ENCODE data around the gene HNRNPA2B1.

Gene HNRNPA2B1

DNA sequence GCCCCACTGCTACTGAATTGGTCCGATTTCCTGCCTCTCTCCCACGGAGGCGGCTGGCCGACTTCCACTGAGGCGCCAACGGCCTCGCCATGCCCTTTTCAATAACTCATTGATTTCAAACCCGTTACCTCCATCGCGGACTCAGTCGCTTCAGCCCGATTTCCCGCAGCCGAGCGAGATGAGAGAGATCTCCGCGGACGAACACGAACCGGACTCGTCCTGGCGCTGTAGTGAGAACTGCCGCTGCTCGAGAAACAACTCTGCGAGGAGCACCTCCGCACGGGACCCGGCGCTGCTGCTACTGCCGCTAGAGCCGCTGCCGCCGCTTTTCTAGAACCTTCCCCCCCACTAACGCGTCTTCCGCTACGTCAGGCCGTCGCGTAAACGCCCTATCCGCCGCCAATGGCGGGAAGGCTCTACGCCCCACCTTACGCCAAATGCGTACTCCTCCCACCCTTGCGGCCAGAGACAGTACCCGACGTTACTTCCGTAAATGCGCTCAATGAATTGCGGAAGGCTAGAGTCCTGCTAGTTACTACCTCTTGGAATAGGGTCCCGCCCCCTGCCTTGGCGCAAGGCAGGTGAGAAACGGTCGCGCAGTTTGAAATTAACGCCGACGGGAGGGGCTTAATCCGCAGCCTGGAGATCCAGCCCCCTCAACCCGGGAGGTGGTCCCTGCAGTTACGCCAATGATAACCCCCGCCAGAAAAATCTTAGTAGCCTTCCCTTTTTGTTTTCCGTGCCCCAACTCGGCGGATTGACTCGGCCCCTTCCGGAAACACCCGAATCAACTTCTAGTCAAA lies at the start of gene HNRNPA2B1:
TSS of gene HNRNPA2B1 (minus strand) at position 303 of the 803 bp plus-strand sequence. CDS start at position 134, 169 bp downstream.
- H3K27ac ChIP-seq, result peak within 1 kb of the TSS; percentile 95
- peak; percentile 88 for DNase-seq (ENCODE audit: low read depth, low spot score)

DNA sequence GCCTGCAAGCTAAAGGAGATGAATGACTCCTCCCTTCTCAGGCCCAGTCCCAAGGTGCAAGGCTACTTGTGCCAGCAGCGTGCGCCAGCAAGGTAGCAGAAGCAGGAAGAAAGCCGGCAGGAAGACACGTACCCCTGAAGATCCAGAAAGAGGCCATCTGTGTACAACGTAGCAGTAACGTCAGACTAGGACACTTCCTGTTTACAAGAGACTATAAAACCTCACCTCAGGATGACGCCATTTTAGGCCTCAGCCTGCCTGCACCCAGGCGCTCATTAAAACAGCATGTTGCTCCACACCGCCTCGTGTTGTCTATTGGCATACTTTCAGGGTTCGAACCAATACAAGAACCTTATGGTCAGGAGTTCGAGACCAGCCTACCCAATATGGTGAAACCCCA lies 49.7 kb upstream of the HNRNPA2B1 start:
- no peak for DNase-seq (ENCODE audit: low read depth, low spot score)
- H3K27ac ChIP-seq, result no peak overlapping the region

DNA sequence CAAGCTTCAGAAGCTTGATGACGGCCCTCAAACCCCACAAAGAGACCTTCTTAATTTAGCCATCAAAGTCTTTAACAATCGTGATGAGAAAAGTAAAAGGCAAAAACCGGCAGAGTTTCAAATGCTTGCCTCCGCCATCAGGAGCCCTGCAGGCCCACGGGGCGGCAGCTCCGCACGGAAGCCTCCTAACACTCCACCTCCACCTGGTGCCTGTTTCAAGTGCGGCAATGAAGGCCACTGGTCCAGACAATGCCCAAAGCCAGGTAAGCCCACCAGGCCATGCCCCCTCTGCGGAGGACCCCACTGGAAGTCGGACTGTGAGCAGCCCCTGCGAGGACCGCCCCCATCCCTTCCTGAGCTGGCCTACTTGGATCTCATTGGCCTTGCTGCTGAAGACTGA lies 44.6 kb upstream of the HNRNPA2B1 start:
- no peak for DNase-seq (ENCODE audit: low read depth, low spot score)
- H3K27ac ChIP-seq, result no peak overlapping the region

DNA sequence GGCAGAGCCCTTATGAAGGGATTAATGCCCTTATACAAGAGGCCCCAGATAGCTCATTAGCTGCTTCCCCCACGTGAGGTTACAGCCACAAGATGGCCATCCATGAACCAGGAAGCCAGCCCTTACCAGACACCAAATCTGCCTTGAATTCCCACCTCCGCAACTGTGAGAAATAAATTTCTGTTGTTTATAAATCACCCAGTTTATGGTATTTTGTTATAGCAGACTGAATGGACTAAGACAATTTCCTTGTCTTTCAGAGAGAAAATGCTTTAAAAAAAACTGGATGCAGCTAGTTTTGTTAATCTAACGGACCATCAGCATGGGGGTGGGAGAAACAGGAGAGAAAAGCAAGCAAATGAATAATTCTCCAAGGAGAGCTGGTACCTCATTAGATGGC lies 37.5 kb upstream of the HNRNPA2B1 start:
- H3K27ac ChIP-seq, result no peak overlapping the region
- no peak for DNase-seq (ENCODE audit: low read depth, low spot score)

DNA sequence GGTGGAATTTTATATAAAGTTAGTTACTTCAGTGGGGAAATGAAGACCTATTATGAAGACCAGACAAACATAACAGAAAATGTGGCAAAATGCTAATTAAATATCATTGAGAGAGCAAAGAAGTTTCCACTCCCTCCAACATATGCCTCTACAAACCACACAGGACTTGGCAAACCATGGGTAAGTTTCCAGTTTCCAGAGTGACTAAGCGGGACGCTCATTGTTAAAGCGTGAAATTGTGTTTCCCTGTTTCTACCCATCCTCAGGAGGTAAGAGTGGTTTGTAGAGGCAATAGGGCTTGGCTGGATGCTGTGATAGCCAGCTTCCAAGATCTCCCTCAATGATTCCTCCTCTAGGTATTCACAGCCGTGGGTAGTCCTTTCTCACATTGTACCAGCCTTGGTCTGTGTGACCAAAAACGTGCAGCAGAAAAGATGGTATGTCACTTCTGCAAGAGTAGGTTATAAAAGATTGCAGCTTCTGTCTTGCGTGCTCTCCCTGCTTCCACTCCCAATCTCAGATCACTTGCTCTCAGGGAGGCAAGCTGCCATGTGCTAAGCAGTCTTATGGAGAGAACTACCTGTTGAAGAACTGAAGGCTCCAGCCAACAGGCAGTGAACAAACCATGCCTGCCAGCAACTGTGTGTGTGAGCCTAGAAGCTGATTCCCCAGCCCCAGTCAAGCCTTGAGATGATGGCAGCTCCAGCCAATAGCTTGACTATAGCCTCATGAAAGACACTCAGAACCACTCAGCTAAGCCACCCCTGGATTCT lies 36.7 kb upstream of the HNRNPA2B1 start:
- no peak for DNase-seq (ENCODE audit: low read depth, low spot score)

DNA sequence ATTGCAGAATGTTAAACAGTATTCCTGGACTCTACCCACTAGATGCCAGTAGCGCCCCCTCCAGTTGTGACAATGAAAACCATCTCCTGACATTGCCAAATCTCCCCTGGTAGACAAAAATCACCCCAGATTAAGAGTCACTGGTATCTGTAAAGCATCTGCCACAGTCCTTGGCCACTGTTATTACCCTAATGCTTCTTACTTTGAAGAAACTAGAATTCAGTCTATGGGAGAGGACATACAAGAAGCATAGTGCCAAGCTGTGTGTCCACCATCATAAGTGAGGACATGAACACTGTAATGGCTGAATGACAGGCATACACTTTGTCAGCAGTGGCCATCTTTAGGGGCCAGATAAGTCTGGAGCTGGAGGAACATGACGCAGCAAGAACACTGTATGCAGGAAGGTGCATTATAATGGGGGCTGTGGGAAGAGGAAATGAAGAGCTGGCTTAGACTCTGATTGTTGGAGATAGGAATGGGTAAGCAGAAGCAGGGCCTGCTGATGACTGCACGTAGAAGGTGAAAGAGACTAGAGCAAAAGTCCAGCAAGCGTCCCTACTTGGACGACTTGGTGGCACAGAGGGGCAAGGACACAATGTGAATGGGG lies 33.5 kb upstream of the HNRNPA2B1 start:
- H3K27ac ChIP-seq, result no peak overlapping the region
- DNase-seq (ENCODE audit: low read depth, low spot score), result no peak

More for the DNA sequence above, 36.7 kb upstream of the HNRNPA2B1 start:
- H3K27ac ChIP-seq, result no peak overlapping the region

DNA sequence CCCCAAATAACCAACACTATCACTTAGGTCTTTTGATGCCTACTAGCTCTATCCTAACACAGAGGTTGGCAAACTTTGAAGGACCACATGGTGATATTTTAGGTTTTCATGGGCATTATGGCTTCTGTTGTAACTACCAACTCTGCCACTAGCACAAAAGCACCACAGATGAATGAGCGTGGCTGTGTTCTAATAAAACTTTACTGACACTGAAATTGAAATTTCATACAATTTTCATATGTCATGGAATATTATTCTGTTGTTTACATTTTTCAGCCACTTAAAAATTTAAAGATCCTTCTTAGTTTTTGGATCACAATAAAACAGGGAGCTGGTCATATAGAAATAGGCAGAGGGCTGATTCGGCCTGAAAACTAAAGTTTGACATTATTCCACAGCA lies 27.4 kb upstream of the HNRNPA2B1 start:
- no peak for DNase-seq (ENCODE audit: low read depth, low spot score)
- H3K27ac ChIP-seq, result no peak overlapping the region

DNA sequence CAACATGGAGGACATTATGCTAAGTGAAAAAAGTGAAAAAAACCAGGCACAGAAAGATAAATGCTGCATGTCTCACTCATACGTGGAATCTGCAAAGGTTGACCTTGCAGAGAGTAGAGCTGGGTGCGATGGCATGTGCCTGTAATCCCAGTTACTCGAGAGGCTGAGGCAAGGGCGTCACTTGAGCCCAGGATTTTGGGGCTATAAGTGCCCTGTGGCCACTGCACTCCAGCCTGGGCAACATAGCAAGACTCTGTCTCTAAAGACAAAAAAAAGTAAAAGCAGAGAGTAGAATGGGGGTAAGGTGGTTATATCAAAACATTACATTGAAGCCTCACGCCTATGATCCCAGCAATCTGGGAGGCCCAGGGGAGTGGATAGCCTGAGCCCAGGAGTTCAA lies 23.8 kb upstream of the HNRNPA2B1 start:
- DNase-seq (ENCODE audit: low read depth, low spot score), result no peak

DNA sequence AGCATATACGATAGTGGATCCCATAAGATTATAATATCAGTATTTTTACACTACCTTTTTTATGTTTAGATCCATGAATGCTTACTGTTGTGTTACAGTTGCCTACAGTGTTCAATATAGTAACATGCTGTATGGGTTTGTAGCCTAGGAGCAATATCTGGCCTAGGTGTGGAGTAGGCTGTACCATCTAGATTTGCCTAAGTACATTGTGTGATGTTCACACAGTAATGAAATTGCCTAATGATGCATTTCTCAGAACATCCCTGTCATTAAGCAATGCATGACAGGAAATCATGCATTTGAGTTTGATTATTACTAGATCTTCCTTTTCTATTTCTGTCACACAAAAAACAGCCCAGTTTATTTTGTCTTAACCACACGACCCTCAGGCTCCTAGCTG lies 15.5 kb upstream of the HNRNPA2B1 start:
- H3K27ac ChIP-seq, result no peak overlapping the region
- DNase-seq (ENCODE audit: low read depth, low spot score), result no peak

More for the DNA sequence above, 23.8 kb upstream of the HNRNPA2B1 start:
- H3K27ac ChIP-seq, result no peak overlapping the region

DNA sequence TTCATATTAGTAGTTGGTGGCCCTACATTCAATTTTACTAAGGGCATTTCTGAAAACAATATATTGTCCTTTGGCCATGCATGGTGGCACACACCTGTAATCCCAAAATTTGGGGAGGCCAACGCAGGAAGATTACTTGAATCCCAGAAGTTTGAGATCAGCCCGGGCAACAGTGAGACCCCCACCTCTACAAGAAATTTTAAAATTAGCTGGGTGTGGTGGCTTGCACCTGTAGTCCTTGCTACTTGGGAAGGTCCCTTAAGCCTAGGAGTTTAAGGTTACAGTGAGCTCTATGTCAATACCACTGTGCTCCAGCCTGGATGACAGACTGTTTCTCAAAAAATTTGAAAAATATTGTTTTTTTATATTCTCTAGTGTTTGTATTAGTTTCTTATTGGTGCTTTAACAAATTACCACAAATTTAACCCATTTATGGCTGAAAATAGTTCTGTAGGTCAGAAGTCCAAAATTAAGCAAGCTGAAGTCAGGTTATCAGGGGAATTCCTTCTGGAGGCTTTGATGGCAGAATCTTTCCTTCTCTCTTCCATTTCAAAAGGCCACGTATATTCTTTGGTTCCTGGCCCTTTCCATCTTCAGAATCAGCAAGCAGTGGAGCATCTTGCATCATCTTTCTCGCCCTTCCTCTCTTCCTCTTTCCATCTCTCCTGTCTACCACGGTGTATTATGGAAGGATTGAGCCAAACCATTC lies 13.4 kb upstream of the HNRNPA2B1 start:
- no peak for DNase-seq (ENCODE audit: low read depth, low spot score)
- no peak overlapping the region for H3K27ac ChIP-seq

DNA sequence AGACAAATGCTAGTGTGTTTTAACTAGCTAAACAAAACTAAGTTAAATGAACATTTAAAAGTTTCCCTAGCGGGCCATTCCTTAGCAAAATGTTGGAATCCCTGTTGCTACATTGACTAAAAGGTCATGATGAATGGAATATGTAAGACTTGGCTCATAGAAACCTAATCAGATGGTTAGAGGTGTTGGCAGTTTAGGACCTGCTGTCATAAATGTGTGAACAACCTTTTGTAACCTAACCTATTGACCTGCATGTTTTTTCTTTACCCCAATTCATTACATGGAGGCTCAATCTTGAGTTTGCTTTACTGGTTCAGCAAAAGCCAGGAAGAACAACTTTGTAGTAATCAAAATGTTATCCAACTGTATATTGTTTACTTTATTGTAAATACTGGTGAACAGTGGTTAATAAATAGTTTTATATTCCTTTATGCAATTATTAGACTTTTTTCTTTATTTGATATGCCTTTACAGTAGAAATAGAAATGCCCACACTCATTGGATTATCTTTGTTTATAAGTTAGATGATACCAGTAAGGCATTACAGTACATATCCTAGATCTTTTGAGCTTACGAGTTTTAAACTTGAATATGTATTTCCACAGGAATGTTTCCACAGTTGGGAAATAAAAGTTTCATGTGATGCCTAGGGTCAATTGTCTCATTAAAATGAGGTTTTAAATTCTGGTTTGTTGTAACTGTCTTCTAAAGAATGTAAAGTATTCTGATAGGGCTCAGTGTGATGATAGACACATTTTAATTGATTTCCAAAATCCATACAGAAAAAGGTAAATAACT lies 12.6 kb upstream of the HNRNPA2B1 start:
- no peak for DNase-seq (ENCODE audit: low read depth, low spot score)
- no peak overlapping the region for H3K27ac ChIP-seq

DNA sequence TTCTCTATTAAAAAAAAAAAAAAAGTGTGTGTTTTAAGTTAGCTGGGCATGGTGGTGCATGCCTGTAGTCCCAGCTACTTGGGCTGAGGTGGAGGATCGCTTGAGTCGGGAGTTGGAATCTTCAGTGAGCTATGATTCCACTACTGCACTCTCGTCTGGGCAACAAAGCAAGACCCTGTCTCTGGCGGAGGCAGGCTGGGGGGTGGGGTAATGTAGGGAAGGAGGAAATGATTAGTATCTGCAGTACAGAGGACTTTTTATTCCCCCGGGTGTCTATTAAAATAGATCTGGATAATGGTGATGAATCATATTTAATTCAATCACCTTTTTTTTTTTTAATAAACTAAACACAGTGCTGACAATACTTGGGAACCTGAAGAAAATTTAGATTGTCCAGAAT lies 7.5 kb upstream of the HNRNPA2B1 start:
- no peak overlapping the region for H3K27ac ChIP-seq

DNA sequence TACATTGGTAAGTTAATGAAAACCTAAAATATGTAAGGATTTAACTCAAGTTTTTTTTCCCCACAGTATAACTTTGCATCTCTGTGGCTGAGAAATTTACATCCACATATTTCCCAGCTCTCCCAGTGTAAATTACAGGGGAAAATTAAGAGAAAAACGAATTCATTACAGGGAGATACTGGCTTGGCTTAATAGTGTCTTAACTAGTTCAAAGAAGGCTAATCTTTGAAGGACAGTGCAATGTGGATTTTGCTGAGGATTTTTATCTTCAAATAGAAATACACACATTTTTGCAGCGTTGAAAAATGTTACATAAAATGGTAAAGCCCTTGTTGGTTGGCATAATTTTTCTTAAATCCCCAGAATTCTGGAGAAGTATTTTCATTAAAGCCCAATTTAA lies 2.5 kb upstream of the HNRNPA2B1 start:
- H3K27ac ChIP-seq, result peak overlapping the region; percentile 95
- no peak for DNase-seq (ENCODE audit: low read depth, low spot score)

More for the DNA sequence above, 7.5 kb upstream of the HNRNPA2B1 start:
- no peak for DNase-seq (ENCODE audit: low read depth, low spot score)

DNA sequence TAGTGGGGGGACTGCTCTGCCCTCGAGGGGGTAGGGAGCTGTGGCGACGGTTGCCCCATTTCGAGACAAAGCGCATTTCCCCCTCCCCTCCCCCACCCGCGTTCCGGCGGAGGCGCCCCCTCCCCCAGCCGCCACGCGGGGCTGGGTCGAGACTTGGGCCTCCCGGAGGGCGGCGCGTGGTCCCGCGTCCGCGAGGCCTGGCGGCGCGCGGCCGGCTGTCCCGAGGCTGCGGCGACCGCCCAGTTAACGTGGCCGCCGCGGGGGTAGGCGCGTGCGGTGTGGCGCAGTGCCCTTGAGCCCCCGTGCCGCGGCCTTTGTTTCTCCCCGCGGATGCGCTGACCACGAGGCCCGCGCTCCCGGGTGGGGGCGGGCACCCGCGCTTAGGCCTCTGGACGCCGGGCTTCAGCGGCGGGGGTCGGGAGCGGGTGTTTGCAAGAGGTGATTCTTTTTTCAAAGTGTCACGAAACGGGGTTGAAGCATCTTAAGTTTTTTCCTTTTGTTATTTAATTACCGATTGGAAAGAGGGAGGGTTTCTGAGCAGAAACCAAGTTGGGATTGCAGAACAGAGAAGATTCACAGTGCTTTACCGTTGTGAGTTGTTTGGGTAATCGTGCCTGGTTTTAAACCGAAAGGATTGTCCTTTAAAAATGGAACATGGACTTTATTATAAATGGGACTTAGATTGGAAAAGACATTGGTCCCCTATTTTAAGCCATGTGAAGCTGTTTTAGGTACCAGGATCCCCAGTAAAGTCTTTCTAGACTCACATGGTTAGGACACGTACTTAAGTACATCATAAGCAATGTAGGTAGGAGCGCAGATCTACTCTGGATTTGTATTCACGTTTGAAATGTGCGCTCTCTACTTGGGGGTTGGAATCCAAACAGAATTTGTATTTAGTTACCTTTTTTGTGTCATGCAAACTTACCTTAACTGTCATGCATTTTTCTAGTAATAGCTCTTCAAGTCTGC lies 1.8 kb upstream of the HNRNPA2B1 start:
- no peak for DNase-seq (ENCODE audit: low read depth, low spot score)
- H3K27ac ChIP-seq, result peak overlapping the region; percentile 95

DNA sequence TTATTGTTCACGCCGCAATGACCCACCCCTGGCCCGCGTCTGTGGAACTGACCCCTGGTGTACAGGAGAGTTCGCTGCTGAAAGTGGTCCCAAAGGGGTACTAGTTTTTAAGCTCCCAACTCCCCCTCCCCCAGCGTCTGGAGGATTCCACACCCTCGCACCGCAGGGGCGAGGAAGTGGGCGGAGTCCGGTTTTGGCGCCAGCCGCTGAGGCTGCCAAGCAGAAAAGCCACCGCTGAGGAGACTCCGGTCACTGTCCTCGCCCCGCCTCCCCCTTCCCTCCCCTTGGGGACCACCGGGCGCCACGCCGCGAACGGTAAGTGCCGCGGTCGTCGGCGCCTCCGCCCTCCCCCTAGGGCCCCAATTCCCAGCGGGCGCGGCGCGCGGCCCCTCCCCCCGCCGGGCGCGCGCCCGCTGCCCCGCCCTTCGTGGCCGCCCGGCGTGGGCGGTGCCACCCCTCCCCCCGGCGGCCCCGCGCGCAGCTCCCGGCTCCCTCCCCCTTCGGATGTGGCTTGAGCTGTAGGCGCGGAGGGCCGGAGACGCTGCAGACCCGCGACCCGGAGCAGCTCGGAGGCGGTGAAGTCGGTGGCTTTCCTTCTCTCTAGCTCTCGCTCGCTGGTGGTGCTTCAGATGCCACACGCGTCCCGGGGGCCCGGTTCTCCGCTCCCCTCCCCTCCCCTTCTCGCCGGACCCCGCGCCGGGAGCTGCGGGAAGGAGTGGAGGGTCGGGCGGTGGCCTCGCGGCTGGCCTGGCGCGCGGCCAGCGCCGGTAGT lies 887 bp upstream of the HNRNPA2B1 start, which contains the start of gene CBX3:
TSS of gene CBX3 (plus strand) at position 499 of the 772 bp plus-strand sequence. CDS start 1,254 bp downstream, outside the sequence.
- no peak for DNase-seq (ENCODE audit: low read depth, low spot score)

DNA sequence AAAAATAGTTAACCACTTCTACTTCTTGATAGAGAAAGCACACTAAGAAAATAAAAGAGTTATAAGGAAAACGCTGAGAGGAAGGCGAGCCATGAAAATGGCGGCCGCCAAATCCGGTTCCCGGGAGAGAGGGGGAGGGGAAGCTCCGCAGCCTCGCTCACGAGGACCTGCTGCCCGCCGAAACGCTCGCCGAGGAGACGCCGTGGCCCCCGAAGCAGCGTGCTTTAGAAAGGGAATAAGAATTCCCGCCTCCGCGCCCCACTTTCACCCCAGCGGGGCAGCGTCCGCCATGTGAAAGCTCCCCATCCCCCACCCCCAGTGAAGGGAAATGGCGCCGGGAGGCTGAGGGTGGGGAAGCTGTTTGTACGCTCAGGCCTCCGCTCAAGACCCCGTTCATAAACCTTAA lies 505 bp downstream of the HNRNPA2B1 start:
- DNase-seq (ENCODE audit: low read depth, low spot score), result no peak
- H3K27ac ChIP-seq, result peak overlapping the region; percentile 95

More for the DNA sequence above, 887 bp upstream of the HNRNPA2B1 start, which contains the start of gene CBX3:
- H3K27ac ChIP-seq, result peak within 1 kb of the TSS; percentile 95

DNA sequence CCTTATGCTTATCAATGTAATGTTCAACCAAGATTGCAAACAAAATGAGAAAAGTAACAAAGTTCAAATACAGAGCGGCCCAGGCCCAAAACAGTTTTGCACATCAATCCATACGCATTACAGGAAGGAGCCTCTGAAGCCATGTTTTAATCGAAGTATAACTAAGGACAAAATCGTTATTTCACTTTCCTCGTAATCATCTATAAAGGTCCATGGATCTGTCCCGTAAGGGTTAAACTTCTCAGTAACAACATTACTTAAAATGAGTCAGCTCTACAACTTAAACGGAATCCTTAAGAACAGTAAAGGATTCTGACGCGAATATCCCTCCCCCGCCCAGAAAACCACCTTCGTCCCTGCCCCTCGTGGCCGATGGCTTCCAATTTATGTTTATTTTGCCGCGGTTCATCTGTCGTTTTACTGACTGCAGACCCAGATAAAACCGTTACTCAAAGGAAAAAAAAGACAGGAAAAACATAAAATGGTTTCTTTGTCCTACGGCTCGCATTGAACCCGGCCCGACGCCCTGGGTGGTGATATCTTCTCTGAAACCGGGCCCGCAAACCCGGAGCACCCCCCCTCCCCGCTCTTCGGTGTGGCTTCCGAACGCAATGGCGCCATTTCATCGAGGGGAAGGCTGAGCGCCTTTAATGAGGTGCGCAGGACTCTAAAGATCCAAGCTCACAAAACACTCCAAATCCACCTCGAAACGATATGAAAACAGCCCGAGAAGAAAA lies 1.1 kb downstream of the HNRNPA2B1 start:
- DNase-seq (ENCODE audit: low read depth, low spot score), result no peak
- H3K27ac ChIP-seq, result peak overlapping the region; percentile 95
